IMR-90 (cell line): Measurements from ENCODE around the gene SSH2. TPM values are rescaled to one million over a fixed set of nuclear protein-coding genes. Genes with fewer than 3 reads are reported as not detected.

Experiments
- ATAC-seq: fragments of 200-7000 bp; cut with Tn5 transposase; 2 replicates; pipeline ENCODE4 v1.9.1; 2020; ENCODE audit warnings: low read depth, mild to moderate bottlenecking, moderate library complexity
- BruUV-seq: library from RNA; stranded (reverse); fragments of 400-500 nt; replicated peaks from 2 replicates; lab custom pipeline; 2021; lab: Mats Ljungman, UMichigan
- CTCF ChIA-PET: fragments of 300-600 bp; formaldehyde crosslinking; extraction: SDS; loops from one replicate; lab custom pipeline; 2021; ENCODE audit warnings: antibody characterized with exemption; lab: Yijun Ruan, JAX
- POLR2A ChIA-PET: fragments of 300-600 bp; sonication (Branson Sonifier 250); formaldehyde crosslinking; loops from one replicate; lab custom pipeline; 2022; ENCODE audit warnings: antibody characterized with exemption; ENCODE audit not compliant: unreplicated experiment; lab: Charles Lee
- DNase-seq: peaks from one replicate; pipeline ENCODE4 v3.0.0; 2013
- H2AFZ ChIP-seq: replicated peaks from 2 replicates; pipeline ENCODE3; 2013; ENCODE audit warnings: low read length, mild to moderate bottlenecking; ENCODE audit not compliant: poor library complexity
- H2AK5ac ChIP-seq: 2 replicates; pipeline ENCODE4 v1.6.1; 2013; ENCODE audit warnings: low read depth, low read length, inconsistent platforms
- H2AK9ac ChIP-seq: replicated peaks from 2 replicates; pipeline ENCODE3; 2013; ENCODE audit warnings: mild to moderate bottlenecking, low read depth, low read length, moderate library complexity; ENCODE audit not compliant: poor library complexity
- H2BK120ac ChIP-seq: 2 replicates; pipeline ENCODE4 v1.6.1; 2013; ENCODE audit warnings: low read depth, low read length, inconsistent platforms
- H2BK15ac ChIP-seq: 3 replicates; pipeline ENCODE4 v1.6.1; 2013; ENCODE audit warnings: low read depth, low read length, inconsistent platforms
- H2BK20ac ChIP-seq: 2 replicates; pipeline ENCODE4 v1.6.1; 2013; ENCODE audit warnings: low read depth, mild to moderate bottlenecking, inconsistent platforms, low read length, moderate library complexity
- H2BK5ac ChIP-seq: 2 replicates; pipeline ENCODE4 v1.6.1; 2013; ENCODE audit warnings: mild to moderate bottlenecking, low read depth, low read length, inconsistent platforms; ENCODE audit not compliant: poor library complexity, severe bottlenecking
- H3K14ac ChIP-seq: replicated peaks from 2 replicates; pipeline ENCODE4 v1.6.1; 2013; ENCODE audit warnings: low read depth, low read length, inconsistent platforms
- H3K18ac ChIP-seq: 2 replicates; pipeline ENCODE4 v1.6.1; 2013; ENCODE audit warnings: low read depth, low read length, control low read depth
- H3K23ac ChIP-seq: 2 replicates; pipeline ENCODE4 v1.6.1; 2013; ENCODE audit warnings: low read depth, low read length, inconsistent platforms
- H3K27ac ChIP-seq: 2 replicates; pipeline ENCODE4 v1.5.1; 2013; ENCODE audit warnings: mild to moderate bottlenecking, control low read depth, low read length; ENCODE audit not compliant: insufficient read depth
- H3K27me3 ChIP-seq: 2 replicates; pipeline ENCODE4 v1.6.1; 2013; ENCODE audit warnings: low read length; ENCODE audit not compliant: control insufficient read depth, insufficient read depth
- H3K36me3 ChIP-seq: 2 replicates; pipeline ENCODE4 v1.6.1; 2013; ENCODE audit warnings: low read length, mixed read lengths; ENCODE audit not compliant: control insufficient read depth, insufficient read depth
- H3K4ac ChIP-seq: 2 replicates; pipeline ENCODE4 v1.6.1; 2013; ENCODE audit warnings: low read depth, low read length, inconsistent platforms
- H3K4me1 ChIP-seq: 2 replicates; pipeline ENCODE4 v1.6.1; 2013; ENCODE audit warnings: low read length, mixed read lengths; ENCODE audit not compliant: control insufficient read depth, insufficient read depth
- H3K4me2 ChIP-seq: 2 replicates; pipeline ENCODE4 v1.6.1; 2013; ENCODE audit warnings: low read depth, mild to moderate bottlenecking, control low read depth, low read length, moderate library complexity
- H3K4me3 ChIP-seq: 2 replicates; pipeline ENCODE4 v1.5.1; 2013; ENCODE audit warnings: low read depth, mild to moderate bottlenecking, control low read depth, low read length, moderate library complexity; ENCODE audit not compliant: insufficient read depth
- H3K56ac ChIP-seq: 2 replicates; pipeline ENCODE4 v1.6.1; 2013; ENCODE audit warnings: low read length, inconsistent platforms; ENCODE audit not compliant: insufficient read depth; ENCODE audit errors: extremely low read depth
- H3K79me1 ChIP-seq, 2 experiments: 2 replicates each; pipeline ENCODE4 v1.6.1; 2013; ENCODE audit warnings: low read length in 2 of 2, inconsistent platforms in 1 of 2, low read depth in 1 of 2
- H3K9ac ChIP-seq: 2 replicates; pipeline ENCODE4 v1.6.1; 2013; ENCODE audit warnings: low read depth, low read length, control low read depth
- H3K9me1 ChIP-seq: 2 replicates; pipeline ENCODE4 v1.6.1; 2013; ENCODE audit warnings: low read length, inconsistent platforms; ENCODE audit not compliant: insufficient read depth
- H3K9me3 ChIP-seq: 2 replicates; pipeline ENCODE4 v1.6.1; 2013; ENCODE audit warnings: low read length; ENCODE audit not compliant: control insufficient read depth, insufficient read depth
- H4K20me1 ChIP-seq: 2 replicates; pipeline ENCODE4 v1.6.1; 2013; ENCODE audit warnings: low read length, inconsistent platforms; ENCODE audit not compliant: insufficient read depth
- H4K5ac ChIP-seq: 2 replicates; pipeline ENCODE4 v1.6.1; 2013; ENCODE audit warnings: mild to moderate bottlenecking, low read depth, low read length, control low read depth
- H4K8ac ChIP-seq, 2 experiments: 2 replicates each; pipeline ENCODE4 v1.6.1; 2013; ENCODE audit warnings: low read depth in 2 of 2, low read length in 2 of 2, control low read depth in 1 of 2, inconsistent platforms in 1 of 2
- H4K91ac ChIP-seq: 2 replicates; pipeline ENCODE4 v1.6.1; 2013; ENCODE audit warnings: low read depth, low read length, inconsistent platforms; ENCODE audit not compliant: insufficient read depth
- CEBPB ChIP-seq: IDR thresholded peaks from 2 replicates; pipeline ENCODE4 v1.6.1; 2012; ENCODE audit warnings: low read depth, low read length, improper control_type of control experiment
- CHD1 ChIP-seq: IDR thresholded peaks from 2 replicates; pipeline ENCODE4 v1.6.1; 2012; ENCODE audit warnings: low read depth, low read length, improper control_type of control experiment
- ELK1 ChIP-seq: fragments of 150-350 bp; IDR thresholded peaks from 2 replicates; pipeline ENCODE4 v1.6.1; 2016; ENCODE audit warnings: low read depth, mild to moderate bottlenecking, low read length, moderate library complexity, borderline replicate concordance
- FOS ChIP-seq: fragments of 150-350 bp; IDR thresholded peaks from 2 replicates; pipeline ENCODE4 v1.6.1; 2016; ENCODE audit warnings: low read depth, low read length
- MAZ ChIP-seq: IDR thresholded peaks from 2 replicates; pipeline ENCODE4 v1.6.1; 2012; ENCODE audit warnings: low read depth, mild to moderate bottlenecking, low read length, improper control_type of control experiment, moderate library complexity, borderline replicate concordance
- MXI1 ChIP-seq: IDR thresholded peaks from 2 replicates; pipeline ENCODE4 v1.6.1; 2012; ENCODE audit warnings: low read depth, mild to moderate bottlenecking, low read length, moderate library complexity, borderline replicate concordance
- NFE2L2 ChIP-seq: fragments of 150-350 bp; IDR thresholded peaks from 2 replicates; pipeline ENCODE4 v1.6.1; 2016; ENCODE audit warnings: low read depth, mild to moderate bottlenecking, low read length
- POLR2A ChIP-seq: IDR thresholded peaks from 2 replicates; pipeline ENCODE4 v1.6.1; 2012; ENCODE audit warnings: mild to moderate bottlenecking, low read depth, low read length
- RFX5 ChIP-seq: IDR thresholded peaks from 2 replicates; pipeline ENCODE4 v1.8.0; 2012; ENCODE audit warnings: low read depth, mild to moderate bottlenecking, low read length, moderate library complexity
- SMC3 ChIP-seq: fragments of 150-350 bp; IDR thresholded peaks from 2 replicates; pipeline ENCODE4 v1.6.1; 2016; ENCODE audit warnings: low read depth, mild to moderate bottlenecking, antibody characterized with exemption, low read length, moderate library complexity
- WGBS, 2 experiments: methylation state at CpG; one replicate each; pipeline versions ENCODE4 v1.1.5 to v1.1.7; 2013; ENCODE audit warnings: missing lambda C conversion rate in 2 of 2; ENCODE audit not compliant: insufficient read length in 1 of 2; ENCODE audit errors: extremely low coverage in 2 of 2; 5-methylcytosine and 5-hydroxymethylcytosine counted together
- dilution Hi-C: fragments of 300-500 bp; cut with HindIII; formaldehyde crosslinking; loops from one replicate; pipeline ENCODE4 v1.14.3; 2018; ENCODE audit warnings: low sequenced_read_pairs; ENCODE audit not compliant: unreplicated experiment
- in situ Hi-C: fragments of 300-500 bp; cut with MboI; formaldehyde crosslinking; loops from 3 replicates; pipeline ENCODE4 v1.14.3; 2019; ENCODE audit warnings: low sequenced_read_pairs, inconsistent platforms, mixed read lengths
- intact Hi-C: fragments of 100-400 bp; cut with micrococcal nuclease; formaldehyde crosslinking; loops from 2 replicates; pipeline ENCODE4 v1.10.0; 2022
- polyA plus RNA-seq, 3 experiments: library from polyadenylated mRNA; depleted of rRNA; stranded (reverse); fragments of >200 nt; gene quantifications; 2 replicates each; pipeline ENCODE4 v1.2.3, GENCODE V29; 2012; ENCODE audit warnings: low replicate concordance in 1 of 3
- total RNA-seq: library from RNA; depleted of rRNA; stranded (reverse); fragments of >200 nt; gene quantifications from 2 replicates; pipeline ENCODE4 v1.2.3, GENCODE V29; 2012

Gene SSH2
- total and polyA plus RNA-seq, 2 of the 4 experiments (the other 2 are of a cell fraction): 9.3 TPM

- no peak overlapping the region for H4K5ac ChIP-seq
- H3K9ac ChIP-seq: no peak overlapping the region
- H3K9me1 ChIP-seq: peaks cover 24% of the 10 kb centered on the region
- H4K8ac ChIP-seq: no peak overlapping the region
- DNase-seq: no peak
- peaks cover 4% of the 10 kb centered on the region; the same call in 1 of the 2 replicates for H4K20me1 ChIP-seq
- no peak overlapping the region for H2BK120ac ChIP-seq
- peaks cover 5% of the 10 kb centered on the region; the same call in 1 of the 2 replicates for H3K36me3 ChIP-seq
- intact Hi-C loops (no loop called here), in situ Hi-C loops (no loop called here), dilution Hi-C loops (no loop called here)
- no peak overlapping the region for H2BK15ac ChIP-seq
- no peak overlapping the region for H3K4ac ChIP-seq
- no peak overlapping the region for H3K4me2 ChIP-seq
- no peak overlapping the region for H3K27ac ChIP-seq
- no peak for ATAC-seq
- no peak overlapping the region for H2AK5ac ChIP-seq
- H3K4me3 ChIP-seq: no peak overlapping the region
- no peaks in the 10 kb centered on the region for H3K27me3 ChIP-seq
- H2BK5ac ChIP-seq: no peak overlapping the region
- no peaks in the 10 kb centered on the region for H3K9me3 ChIP-seq
- TF ChIP-seq SMC3 (no peak), CEBPB (no peak), NFE2L2 (no peak), RFX5 (no peak), MAZ (no peak), ELK1 (no peak), MXI1 (no peak), POLR2A (no peak), CHD1 (no peak), FOS (no peak)
- no peak overlapping the region for H3K14ac ChIP-seq
- ChIA-PET POLR2A (no interaction called here), CTCF (no interaction called here)
- H3K4me1 ChIP-seq: peaks cover 15% of the 10 kb centered on the region
- no peak overlapping the region for H2AFZ ChIP-seq
- no peak overlapping the region for H2AK9ac ChIP-seq
- no TSS peak for BruUV-seq
- peaks cover 0 to 18% of the 10 kb centered on the region in 2 experiments; a peak in 1 of 4 replicates for H3K79me1 ChIP-seq
- no peak overlapping the region for H3K23ac ChIP-seq
- no peak overlapping the region for H2BK20ac ChIP-seq
- WGBS, 2 experiments: no CpG with 5 or more reads among the region's 4 CpGs
- no peak overlapping the region for H3K18ac ChIP-seq
- H4K91ac ChIP-seq: no peak overlapping the region
- H3K56ac ChIP-seq: no peak overlapping the region
These were observed 305.4 kb downstream of the SSH2 start for GRCh38 chr17:29624586-29624985.
